OCI-LY3 (cell line): ENCODE measurements around the gene EIF2AK3.

Experiments used
- EZH2phosphoT487 ChIP-seq: fragments of 200-600 bp; shearing (Covaris generic); IDR thresholded peaks from 2 replicates; pipeline ENCODE4 v1.6.1; 2018; ENCODE audit warnings: antibody characterized with exemption, mixed run types, low read depth
- TF ChIP-seq, protein P1 (sequence below): fragments of 200-600, 300-600 bp; sonication (generic); IDR thresholded peaks from 2 replicates; pipeline ENCODE4 v1.5.1; 2014; ENCODE audit warnings: antibody characterized with exemption, low read length, low read depth

DNA sequence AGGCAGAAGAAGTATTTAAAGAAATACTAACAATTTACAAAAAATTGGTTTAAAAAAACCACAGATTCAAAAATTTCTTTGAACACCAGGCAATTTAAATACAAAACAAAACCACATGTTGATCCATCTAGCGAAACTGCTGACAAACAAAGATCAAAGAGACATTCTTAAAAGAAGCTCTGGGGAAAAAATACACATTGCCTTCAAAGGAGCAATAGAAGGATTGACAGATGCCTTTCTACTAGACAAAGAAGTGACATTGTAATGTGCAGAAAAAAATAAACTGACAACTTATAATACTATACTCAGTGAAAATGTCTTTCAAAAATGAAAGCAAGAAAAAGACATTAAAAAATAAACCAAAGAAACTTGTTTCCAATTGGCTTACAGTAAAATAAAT, 12.6 kb upstream of the EIF2AK3 start:
- TF ChIP-seq, protein P1, sequence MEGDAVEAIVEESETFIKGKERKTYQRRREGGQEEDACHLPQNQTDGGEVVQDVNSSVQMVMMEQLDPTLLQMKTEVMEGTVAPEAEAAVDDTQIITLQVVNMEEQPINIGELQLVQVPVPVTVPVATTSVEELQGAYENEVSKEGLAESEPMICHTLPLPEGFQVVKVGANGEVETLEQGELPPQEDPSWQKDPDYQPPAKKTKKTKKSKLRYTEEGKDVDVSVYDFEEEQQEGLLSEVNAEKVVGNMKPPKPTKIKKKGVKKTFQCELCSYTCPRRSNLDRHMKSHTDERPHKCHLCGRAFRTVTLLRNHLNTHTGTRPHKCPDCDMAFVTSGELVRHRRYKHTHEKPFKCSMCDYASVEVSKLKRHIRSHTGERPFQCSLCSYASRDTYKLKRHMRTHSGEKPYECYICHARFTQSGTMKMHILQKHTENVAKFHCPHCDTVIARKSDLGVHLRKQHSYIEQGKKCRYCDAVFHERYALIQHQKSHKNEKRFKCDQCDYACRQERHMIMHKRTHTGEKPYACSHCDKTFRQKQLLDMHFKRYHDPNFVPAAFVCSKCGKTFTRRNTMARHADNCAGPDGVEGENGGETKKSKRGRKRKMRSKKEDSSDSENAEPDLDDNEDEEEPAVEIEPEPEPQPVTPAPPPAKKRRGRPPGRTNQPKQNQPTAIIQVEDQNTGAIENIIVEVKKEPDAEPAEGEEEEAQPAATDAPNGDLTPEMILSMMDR, result no peak
- TF ChIP-seq EZH2phosphoT487, result no peak
